ENCODE data around the gene CD99L2. TPM values are rescaled to one million over a fixed set of nuclear protein-coding genes. Genes with fewer than 3 reads are reported as not detected.

CD99L2 gene
- total RNA-seq, 1 experiment from 2014 or later, result 156 TPM

DNA sequence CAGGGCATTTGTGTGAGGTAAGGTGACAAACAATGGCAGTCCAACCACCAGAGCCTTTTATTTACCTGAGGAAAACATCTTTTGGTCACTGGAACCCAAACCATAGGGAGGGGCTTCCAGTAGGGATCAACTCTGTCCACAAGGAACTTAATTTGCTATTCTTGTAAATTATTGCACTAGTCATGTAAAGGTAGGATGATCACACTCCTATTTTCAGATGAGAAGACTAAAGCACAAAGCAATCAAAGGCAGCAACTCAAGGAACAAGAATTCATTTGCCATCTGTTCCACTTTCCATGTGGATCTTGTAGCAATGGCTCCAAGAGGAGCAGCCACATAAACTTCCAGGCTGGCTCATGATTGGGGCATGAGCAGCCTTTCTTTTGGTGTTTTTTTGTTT, 35.3 kb downstream of the CD99L2 start:
- no TSS peak for BruUV-seq (replicated peaks)
- TF ChIP-seq SIN3A (IDR thresholded peaks at IDR 0.05; ENCODE audit: borderline replicate concordance, insufficient read depth, low read depth, low read length), result no peak
- no peak for TF ChIP-seq REST (IDR thresholded peaks at IDR 0.05; ENCODE audit: insufficient read depth in 1 of 2, low read depth in 2 of 2, low read length in 1 of 2)
- TF ChIP-seq POLR2AphosphoS5 (IDR thresholded peaks at IDR 0.05; ENCODE audit: low read depth, low read length), result no peak
- TF ChIP-seq, protein P1, sequence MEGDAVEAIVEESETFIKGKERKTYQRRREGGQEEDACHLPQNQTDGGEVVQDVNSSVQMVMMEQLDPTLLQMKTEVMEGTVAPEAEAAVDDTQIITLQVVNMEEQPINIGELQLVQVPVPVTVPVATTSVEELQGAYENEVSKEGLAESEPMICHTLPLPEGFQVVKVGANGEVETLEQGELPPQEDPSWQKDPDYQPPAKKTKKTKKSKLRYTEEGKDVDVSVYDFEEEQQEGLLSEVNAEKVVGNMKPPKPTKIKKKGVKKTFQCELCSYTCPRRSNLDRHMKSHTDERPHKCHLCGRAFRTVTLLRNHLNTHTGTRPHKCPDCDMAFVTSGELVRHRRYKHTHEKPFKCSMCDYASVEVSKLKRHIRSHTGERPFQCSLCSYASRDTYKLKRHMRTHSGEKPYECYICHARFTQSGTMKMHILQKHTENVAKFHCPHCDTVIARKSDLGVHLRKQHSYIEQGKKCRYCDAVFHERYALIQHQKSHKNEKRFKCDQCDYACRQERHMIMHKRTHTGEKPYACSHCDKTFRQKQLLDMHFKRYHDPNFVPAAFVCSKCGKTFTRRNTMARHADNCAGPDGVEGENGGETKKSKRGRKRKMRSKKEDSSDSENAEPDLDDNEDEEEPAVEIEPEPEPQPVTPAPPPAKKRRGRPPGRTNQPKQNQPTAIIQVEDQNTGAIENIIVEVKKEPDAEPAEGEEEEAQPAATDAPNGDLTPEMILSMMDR (IDR thresholded peaks at IDR 0.05), result no peak
- no peak for TF ChIP-seq TCF7L2 (IDR thresholded peaks at IDR 0.05; ENCODE audit: low read depth, low read length)
- no peaks in the 10 kb centered on the region for H3K36me3 ChIP-seq (ENCODE audit: control insufficient read depth, insufficient read depth, low read length)
- in situ Hi-C loops (cut with HindIII; ENCODE audit: low pct_unique_long_range_greater_than_20kb, low sequenced_read_pairs) (no loop called here), intact Hi-C loops (cut with micrococcal nuclease; ENCODE audit: unreplicated experiment) (no loop called here)
- no peak overlapping the region for H3K4me3 ChIP-seq (ENCODE audit: low read depth in 2 of 2, low read length in 2 of 2)
- H3K27ac ChIP-seq (ENCODE audit: low read length), result no peak overlapping the region
- ATAC-seq (no peak), DNase-seq (ENCODE audit: low read depth, low spot score) (no peak)
- CTCF ChIA-PET, result no interaction called here
- no peaks in the 10 kb centered on the region for H3K9me3 ChIP-seq (ENCODE audit: control insufficient read depth, insufficient read depth, low read depth, low read length)
- H3K27me3 ChIP-seq (ENCODE audit: control insufficient read depth, insufficient read depth, low read length), result no peaks in the 10 kb centered on the region
- POLR2A ChIA-PET, result no interaction called here
- no peaks in the 10 kb centered on the region for H3K4me1 ChIP-seq (ENCODE audit: control insufficient read depth, insufficient read depth, low read length)

DNA sequence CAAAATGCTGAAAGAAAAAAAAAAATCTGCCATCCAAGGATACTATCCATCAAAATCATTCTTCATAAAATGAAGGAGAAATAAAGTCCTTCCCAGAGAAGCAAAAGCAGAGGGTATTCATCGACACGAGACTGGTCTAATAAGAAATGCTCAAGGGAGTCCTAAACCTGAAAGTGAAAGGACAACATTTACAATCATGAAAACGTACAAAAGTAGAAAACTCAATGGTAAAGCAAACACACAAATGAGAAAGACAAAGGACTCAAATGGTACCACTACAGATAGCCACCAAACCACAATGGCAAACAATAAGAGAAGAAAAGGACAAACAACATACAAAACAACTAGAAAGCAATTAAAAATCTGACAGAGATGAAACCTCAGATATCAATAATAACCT, 41.0 kb downstream of the CD99L2 start:
- CTCF ChIA-PET, result no interaction called here
- no peak overlapping the region for H3K4me3 ChIP-seq (ENCODE audit: low read depth in 2 of 2, low read length in 2 of 2)
- POLR2A ChIA-PET, result no interaction called here
- intact Hi-C loops (cut with micrococcal nuclease; ENCODE audit: unreplicated experiment) (no loop called here), in situ Hi-C loops (cut with HindIII; ENCODE audit: low pct_unique_long_range_greater_than_20kb, low sequenced_read_pairs) (no loop called here)
- BruUV-seq (replicated peaks), result no TSS peak
- ATAC-seq, result no peak
- H3K27me3 ChIP-seq (ENCODE audit: control insufficient read depth, insufficient read depth, low read length), result no peaks in the 10 kb centered on the region
- no peaks in the 10 kb centered on the region for H3K36me3 ChIP-seq (ENCODE audit: control insufficient read depth, insufficient read depth, low read length)
- TF ChIP-seq SIN3A (IDR thresholded peaks at IDR 0.05; ENCODE audit: borderline replicate concordance, insufficient read depth, low read depth, low read length) (no peak), TCF7L2 (IDR thresholded peaks at IDR 0.05; ENCODE audit: low read depth, low read length) (no peak), REST (IDR thresholded peaks at IDR 0.05; ENCODE audit: insufficient read depth in 1 of 2, low read depth in 2 of 2, low read length in 1 of 2) (no peak), POLR2AphosphoS5 (IDR thresholded peaks at IDR 0.05; ENCODE audit: low read depth, low read length) (no peak)
- TF ChIP-seq, protein P1 (IDR thresholded peaks at IDR 0.05), result no peak
- DNase-seq (ENCODE audit: low read depth, low spot score), result no peak
- H3K9me3 ChIP-seq (ENCODE audit: control insufficient read depth, insufficient read depth, low read depth, low read length), result peaks cover 8% of the 10 kb centered on the region; the same call in 1 of the 2 replicates
- no peaks in the 10 kb centered on the region for H3K4me1 ChIP-seq (ENCODE audit: control insufficient read depth, insufficient read depth, low read length)
- H3K27ac ChIP-seq (ENCODE audit: low read length), result no peak overlapping the region; the same call in 1 of the 2 replicates
